Adrenal gland (tissue), 5 donors: ENCODE data around the gene FAS.

Experiments used
- POLR2A ChIP-seq, 2 donors: fragments of 450-650 bp; IDR thresholded peaks; one replicate each; pipeline ENCODE4 v1.6.1; 2017; ENCODE audit warnings: antibody characterized with exemption in 2 of 2, mild to moderate bottlenecking in 2 of 2, moderate library complexity in 1 of 2
- TF ChIP-seq, protein P1 (sequence below), 6 experiments: fragments of 450-650 bp in 4 of 6; fragments of 200-600 bp in 2 of 6; sonication (generic) in 1 of 6; IDR thresholded peaks; 1 replicate in 5 of 6; 2 replicates in 1 of 6; pipeline versions ENCODE4 v1.5.1 to v1.8.0; 2016 to 2021; ENCODE audit warnings: antibody characterized with exemption in 6 of 6, mild to moderate bottlenecking in 2 of 6, moderate library complexity in 1 of 6
- donor health status: DM: no; HTN: no; CAD: no.

DNA sequence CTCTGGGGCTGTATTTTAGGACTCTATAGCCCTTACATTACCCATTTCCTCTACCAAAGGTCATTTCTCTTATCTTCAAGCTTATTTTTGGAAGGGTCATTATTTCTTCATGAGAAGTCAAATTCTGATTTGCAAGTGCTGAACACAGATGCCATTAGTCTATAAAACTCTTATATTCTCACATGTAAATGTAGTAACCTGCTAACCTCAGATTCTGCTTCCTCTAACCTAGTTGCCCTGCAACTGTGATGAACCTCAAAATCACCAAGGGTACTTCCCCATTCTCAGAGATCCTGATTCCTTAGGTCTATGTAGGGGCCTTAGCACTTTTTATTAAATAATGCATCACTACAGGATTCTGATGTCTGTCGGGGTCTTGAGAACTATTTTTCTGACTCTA lies 6.3 kb downstream of the FAS start:
- TF ChIP-seq POLR2A (IDR thresholded peaks at IDR 0.05) = no peak
- TF ChIP-seq, protein P1, sequence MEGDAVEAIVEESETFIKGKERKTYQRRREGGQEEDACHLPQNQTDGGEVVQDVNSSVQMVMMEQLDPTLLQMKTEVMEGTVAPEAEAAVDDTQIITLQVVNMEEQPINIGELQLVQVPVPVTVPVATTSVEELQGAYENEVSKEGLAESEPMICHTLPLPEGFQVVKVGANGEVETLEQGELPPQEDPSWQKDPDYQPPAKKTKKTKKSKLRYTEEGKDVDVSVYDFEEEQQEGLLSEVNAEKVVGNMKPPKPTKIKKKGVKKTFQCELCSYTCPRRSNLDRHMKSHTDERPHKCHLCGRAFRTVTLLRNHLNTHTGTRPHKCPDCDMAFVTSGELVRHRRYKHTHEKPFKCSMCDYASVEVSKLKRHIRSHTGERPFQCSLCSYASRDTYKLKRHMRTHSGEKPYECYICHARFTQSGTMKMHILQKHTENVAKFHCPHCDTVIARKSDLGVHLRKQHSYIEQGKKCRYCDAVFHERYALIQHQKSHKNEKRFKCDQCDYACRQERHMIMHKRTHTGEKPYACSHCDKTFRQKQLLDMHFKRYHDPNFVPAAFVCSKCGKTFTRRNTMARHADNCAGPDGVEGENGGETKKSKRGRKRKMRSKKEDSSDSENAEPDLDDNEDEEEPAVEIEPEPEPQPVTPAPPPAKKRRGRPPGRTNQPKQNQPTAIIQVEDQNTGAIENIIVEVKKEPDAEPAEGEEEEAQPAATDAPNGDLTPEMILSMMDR (IDR thresholded peaks at IDR 0.05) = no peak
